Spinal cord (tissue), 10 donors: ENCODE measurements around the gene MRC2. TPM values are rescaled to one million over a fixed set of nuclear protein-coding genes. Genes with fewer than 3 reads are reported as not detected.
"Not testable (repeated sequence)": the region's sequence is repeated elsewhere in the genome, so short reads cannot be mapped to it uniquely, and the experiment has no call there.

Source experiments
- DNase-seq, 6 donors: peaks; one replicate each; pipeline versions ENCODE4 v3.0.0 to v3.0.0-alpha.2; 2013 to 2015; ENCODE audit warnings: low spot score in 6 of 6, low read depth in 4 of 6
- H3K27ac ChIP-seq: one replicate; pipeline ENCODE4 v1.5.1; 2013; ENCODE audit warnings: low read depth, low read length, control low read depth
- H3K27me3 ChIP-seq: one replicate; pipeline ENCODE4 v1.6.1; 2013; ENCODE audit warnings: low read length; ENCODE audit not compliant: control insufficient read depth, insufficient read depth
- H3K36me3 ChIP-seq: one replicate; pipeline ENCODE4 v1.6.1; 2013; ENCODE audit warnings: low read length; ENCODE audit not compliant: control insufficient read depth, insufficient read depth
- H3K4me1 ChIP-seq: one replicate; pipeline ENCODE4 v1.6.1; 2013; ENCODE audit warnings: low read length; ENCODE audit not compliant: control insufficient read depth, insufficient read depth
- H3K4me3 ChIP-seq: one replicate; pipeline ENCODE4 v1.5.1; 2013; ENCODE audit warnings: low read depth, low read length, control low read depth
- H3K9me3 ChIP-seq: one replicate; pipeline ENCODE4 v1.6.1; 2013; ENCODE audit warnings: low read length; ENCODE audit not compliant: control insufficient read depth, insufficient read depth
- WGBS: methylation state at CpG from one replicate; pipeline ENCODE4 v1.1.5; 2013; ENCODE audit warnings: missing lambda C conversion rate; ENCODE audit not compliant: insufficient coverage; 5-methylcytosine and 5-hydroxymethylcytosine counted together
- polyA plus RNA-seq, 2 donors: library from polyadenylated mRNA; unstranded; fragments of 120-200 nt; gene quantifications; one replicate each; pipeline ENCODE4 v1.2.1, GENCODE V29; 2013; ENCODE audit not compliant: insufficient read length in 2 of 2
- total RNA-seq, 2 donors: library from RNA; depleted of rRNA in 1 of 2; stranded (reverse); fragments of 120-200 nt in 1 of 2; fragments of >200 nt in 1 of 2; gene quantifications; one replicate each; pipeline versions ENCODE4 v1.2.3 to v1.2.4, GENCODE V29; 2013 to 2014
- donor health status: healthy.

The MRC2 gene
- total and polyA plus RNA-seq, 4 donors: 64.4 to 160 (median 79.7) TPM

DNA sequence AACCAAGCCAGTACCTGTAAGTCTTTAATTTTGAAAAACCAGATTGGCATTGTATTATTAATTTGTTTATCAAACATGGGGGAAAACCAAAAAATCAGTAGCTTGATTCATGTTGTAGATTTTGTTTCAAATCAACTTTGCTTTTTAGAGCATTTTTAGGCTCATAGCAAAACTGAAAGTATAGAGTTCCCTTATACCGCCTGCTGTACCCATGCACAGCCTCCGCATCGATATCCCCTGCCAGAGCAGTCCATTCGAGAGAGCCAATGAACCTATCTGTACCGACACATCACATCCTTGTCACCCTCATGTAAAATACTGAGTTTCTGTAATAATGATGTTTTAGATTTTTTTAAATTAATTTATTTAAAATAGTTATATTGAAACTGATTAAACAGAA lies 16.2 kb upstream of the MRC2 start:
- 92% methylated on average over 2 of the region's 5 CpGs for WGBS
- Histone ChIP-seq H3K9me3 (no peaks in the 10 kb centered on the region), H3K36me3 (peaks cover 25% of the 10 kb centered on the region), H3K4me1 (no peaks in the 10 kb centered on the region), H3K27ac (no peak overlapping the region), H3K4me3 (no peak overlapping the region), H3K27me3 (no peaks in the 10 kb centered on the region)
- no peak for DNase-seq

DNA sequence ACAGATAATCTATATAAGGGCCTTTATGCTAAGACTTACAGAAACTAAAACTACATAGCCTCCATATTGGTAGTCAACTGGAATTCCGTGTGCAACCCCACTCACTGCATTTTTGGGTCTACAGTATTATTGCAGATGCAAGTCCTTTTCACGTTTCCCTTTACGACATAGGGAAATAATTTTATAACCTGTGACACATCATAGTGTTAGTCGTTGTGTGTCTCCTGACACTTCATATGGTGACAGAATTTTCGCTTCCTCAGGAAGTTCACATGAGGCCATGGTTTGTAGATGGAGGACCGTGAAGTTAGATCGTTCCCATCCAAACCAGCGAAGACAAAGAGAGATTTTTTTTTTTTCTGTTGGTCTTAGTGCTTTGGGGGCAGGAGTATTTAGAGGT lies 15.7 kb upstream of the MRC2 start:
- Histone ChIP-seq H3K4me1 (no peaks in the 10 kb centered on the region), H3K4me3 (no peak overlapping the region), H3K36me3 (peaks cover 25% of the 10 kb centered on the region), H3K27ac (no peak overlapping the region), H3K27me3 (no peaks in the 10 kb centered on the region), H3K9me3 (no peaks in the 10 kb centered on the region)
- no peak for DNase-seq
- 95% methylated on average over 3 of the region's 8 CpGs for WGBS

DNA sequence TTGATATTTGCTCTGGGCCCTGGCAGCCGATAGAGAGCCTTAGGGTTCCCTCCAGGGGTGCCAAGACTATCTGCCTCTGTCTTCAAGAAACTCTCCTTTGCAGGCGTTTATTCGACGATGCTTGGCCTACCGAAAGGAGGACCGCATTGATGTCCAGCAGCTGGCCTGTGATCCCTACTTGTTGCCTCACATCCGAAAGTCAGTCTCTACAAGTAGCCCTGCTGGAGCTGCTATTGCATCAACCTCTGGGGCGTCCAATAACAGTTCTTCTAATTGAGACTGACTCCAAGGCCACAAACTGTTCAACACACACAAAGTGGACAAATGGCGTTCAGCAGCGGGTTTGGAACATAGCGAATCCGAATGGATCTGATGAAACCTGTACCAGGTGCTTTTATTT lies 15.2 kb upstream of the MRC2 start:
- not testable (repeated sequence) for H3K4me1 ChIP-seq, H3K4me3 ChIP-seq, DNase-seq, H3K27ac ChIP-seq, H3K27me3 ChIP-seq, H3K9me3 ChIP-seq
- H3K36me3 ChIP-seq: peaks cover 23% of the 10 kb centered on the region
- WGBS: 100% methylated on average over 1 of the region's 12 CpGs

DNA sequence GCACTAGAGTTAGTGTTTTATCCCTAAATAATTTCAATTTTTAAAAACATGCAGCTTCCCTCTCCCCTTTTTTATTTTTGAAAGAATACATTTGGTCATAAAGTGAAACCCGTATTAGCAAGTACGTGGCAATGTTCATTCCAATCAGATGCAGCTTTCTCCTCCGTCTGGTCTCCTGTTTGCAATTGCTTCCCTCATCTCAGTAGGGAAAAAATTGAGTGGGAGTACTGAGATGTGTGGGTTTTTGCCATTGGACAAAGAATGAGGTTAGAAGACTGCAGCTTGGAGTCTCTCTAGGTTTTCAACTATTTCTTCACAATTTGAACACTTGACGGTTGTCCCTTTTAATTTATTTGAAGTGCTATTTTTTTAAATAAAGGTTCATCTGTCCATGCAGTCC lies 14.4 kb upstream of the MRC2 start:
- no CpG with 5 or more reads among the region's 4 CpGs for WGBS
- not testable (repeated sequence) for DNase-seq, H3K9me3 ChIP-seq, H3K4me3 ChIP-seq, H3K27ac ChIP-seq, H3K27me3 ChIP-seq
- H3K4me1 ChIP-seq: peaks cover 10% of the 10 kb centered on the region
- peaks cover 22% of the 10 kb centered on the region for H3K36me3 ChIP-seq

DNA sequence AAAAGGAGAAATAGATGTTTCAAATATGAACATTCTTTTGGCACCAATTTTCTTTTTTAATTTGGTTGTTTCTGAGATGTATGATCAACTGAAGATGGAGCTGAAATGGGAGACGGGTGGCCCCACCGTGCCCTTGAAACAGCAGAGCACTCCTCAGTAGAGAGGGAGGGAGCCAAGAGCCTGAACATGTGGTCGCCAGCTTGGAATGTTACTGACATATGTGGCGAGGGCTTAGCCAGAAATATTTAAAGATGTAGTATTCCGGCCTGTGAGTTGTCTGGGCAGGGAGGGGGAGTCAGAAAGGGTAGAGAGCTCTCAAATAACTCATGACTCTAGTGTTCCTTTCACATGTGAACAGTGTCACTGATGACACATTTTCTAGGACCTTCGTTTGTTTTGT lies 13.3 kb upstream of the MRC2 start:
- peak in 1 of 6 donors; percentile 80 for DNase-seq
- no peak overlapping the region for H3K27ac ChIP-seq
- 71% methylated on average over 5 of the region's 6 CpGs for WGBS

DNA sequence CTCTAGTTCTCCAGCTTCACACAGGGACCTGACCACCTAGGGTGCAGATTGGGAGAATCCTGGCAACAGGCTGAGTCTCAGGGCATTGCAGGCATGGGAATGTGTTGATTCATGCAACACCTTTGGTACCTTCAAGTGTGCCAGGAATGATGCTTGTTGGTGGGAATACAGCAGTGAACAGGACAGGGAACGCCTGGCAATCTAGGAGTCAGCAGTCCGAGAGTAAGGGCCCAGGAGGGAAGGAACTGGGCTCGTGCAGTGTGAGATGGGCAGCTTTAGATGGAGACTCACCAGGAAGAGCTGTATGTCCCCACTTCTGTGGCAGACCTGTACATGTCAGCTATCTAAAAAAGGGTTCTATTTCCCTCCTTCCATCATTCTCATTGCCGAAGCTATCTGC lies 12.0 kb upstream of the MRC2 start:
- H3K4me3 ChIP-seq: no peak overlapping the region
- DNase-seq: no peak
- no peaks in the 10 kb centered on the region for H3K9me3 ChIP-seq
- no peak overlapping the region for H3K27ac ChIP-seq
- peaks cover 30% of the 10 kb centered on the region for H3K36me3 ChIP-seq
- WGBS: 82% methylated on average over 3 of the region's 4 CpGs
- peaks cover 17% of the 10 kb centered on the region for H3K4me1 ChIP-seq
- no peaks in the 10 kb centered on the region for H3K27me3 ChIP-seq

More for the DNA sequence above, 13.3 kb upstream of the MRC2 start:
- H3K27me3 ChIP-seq: no peaks in the 10 kb centered on the region
- peaks cover 23% of the 10 kb centered on the region for H3K36me3 ChIP-seq
- no peak overlapping the region for H3K4me3 ChIP-seq
- H3K4me1 ChIP-seq: peaks cover 10% of the 10 kb centered on the region
- no peaks in the 10 kb centered on the region for H3K9me3 ChIP-seq

DNA sequence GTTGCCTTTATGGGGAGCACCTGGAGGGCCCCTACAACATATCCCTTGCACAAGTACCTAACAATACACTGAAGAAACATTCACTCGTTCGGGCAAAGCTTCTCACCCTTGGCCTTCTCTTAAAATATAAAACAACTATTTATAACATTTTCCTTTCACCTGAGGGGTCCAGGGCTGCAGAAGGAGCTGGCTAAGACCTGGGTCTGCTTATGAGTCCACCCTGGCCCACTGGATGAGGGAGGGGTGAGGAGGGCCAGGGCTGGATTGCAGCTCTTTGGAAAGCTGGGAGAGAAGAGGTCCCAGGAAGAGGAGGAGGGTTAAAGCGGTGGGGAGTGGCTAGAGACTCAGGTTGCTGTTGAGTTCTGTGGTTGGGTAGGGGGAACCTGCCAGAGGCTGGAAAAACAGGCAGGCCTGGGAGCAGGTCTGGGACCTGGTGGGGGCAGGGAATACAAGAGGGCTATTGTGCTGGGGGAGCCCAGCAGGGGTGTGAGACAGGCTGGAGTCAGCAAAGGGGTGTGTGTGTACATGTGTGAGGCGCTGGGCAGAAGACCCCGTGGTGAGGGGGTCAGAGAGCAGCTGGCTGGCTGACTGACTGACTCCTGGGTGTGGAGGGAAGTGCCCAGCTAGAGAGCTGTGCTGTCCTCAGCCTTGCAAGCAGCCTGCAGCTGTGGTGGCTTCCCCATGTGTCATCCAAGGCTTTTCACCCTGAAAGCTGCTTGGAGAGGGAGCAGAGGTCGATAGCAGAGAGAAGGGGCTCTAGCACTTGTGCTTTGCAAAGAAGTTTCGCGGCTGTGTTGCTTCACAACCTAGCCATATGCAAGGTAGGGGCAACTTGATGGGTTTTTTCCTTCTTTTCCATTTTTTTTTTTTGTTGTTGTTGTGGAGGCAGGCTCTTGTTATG lies 10.2 kb upstream of the MRC2 start:
- peak overlapping the region; percentile 22 for H3K27ac ChIP-seq
- 9% methylated on average over 4 of the region's 8 CpGs for WGBS
- H3K4me1 ChIP-seq: peaks cover 17% of the 10 kb centered on the region

DNA sequence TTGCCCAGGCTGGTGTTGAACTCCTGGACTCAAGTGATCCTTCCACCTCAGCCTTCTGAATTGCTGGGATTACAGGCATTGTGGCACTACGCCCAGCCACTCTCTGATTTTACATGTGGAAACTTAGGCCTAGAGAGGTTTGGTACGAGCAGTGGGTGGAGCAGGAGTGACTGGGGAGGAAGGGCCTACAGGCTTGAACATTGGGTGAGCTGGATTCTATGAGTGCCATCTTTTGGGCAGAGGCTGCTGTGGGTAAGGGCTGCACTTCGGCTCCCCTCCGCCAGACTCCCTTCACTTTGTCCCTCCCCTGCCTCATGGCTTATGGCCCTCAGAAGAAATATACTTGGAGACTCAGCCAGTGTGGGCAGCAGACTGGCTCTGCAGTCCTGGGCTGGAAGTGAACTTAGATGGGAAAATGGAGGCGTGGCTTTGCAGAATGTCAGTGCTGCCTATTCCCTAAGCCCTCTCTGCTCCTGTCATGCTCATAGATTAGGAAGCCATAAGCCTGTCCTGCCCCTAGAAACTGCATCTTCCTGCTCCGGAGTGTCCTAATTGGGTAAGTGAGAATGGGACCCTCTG lies 9.5 kb upstream of the MRC2 start:
- H3K4me3 ChIP-seq: no peak overlapping the region
- 76% methylated on average over 5 of the region's 6 CpGs for WGBS

More for the DNA sequence above, 10.2 kb upstream of the MRC2 start:
- Histone ChIP-seq H3K36me3 (peaks cover 26% of the 10 kb centered on the region), H3K27me3 (no peaks in the 10 kb centered on the region), H3K4me3 (no peak overlapping the region), H3K9me3 (no peaks in the 10 kb centered on the region)
- DNase-seq: peak in 1 of 6 donors; percentile 46

DNA sequence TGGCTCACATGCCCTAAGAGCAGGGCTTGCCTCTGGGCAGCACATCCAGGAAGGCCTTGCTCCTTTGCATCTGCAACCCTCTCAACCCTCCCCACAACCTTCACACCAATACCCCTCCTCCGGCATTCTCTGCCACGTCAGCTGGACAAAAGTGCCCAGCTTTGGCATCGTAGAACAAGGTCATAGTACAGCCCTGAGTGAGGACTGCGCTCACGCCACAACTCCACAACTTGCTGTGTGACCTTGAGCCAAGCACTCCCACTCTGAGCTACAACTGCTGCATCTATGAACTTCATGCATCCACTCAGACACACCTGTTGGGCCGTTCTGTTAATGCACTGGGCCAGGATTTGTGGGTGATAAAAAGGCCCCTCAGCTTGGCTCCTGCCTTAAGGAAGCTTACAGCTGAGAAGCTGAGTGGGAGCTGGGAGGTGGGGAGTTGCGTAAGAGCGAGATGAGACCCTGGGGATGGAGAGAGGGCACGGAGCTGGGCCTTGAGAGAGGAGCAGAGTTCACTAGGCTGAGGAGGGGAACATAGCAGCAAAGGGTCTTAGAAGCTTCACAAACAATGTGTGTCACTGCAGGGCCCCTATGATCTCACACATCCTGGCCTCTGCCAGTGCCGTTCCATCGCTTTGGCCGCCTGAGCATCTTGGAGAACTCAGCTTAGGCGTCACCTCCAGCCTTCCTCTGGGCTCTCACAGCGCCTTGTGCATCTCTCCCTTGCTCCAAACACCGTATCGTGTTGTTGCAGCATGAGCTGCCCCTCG lies 8.6 kb upstream of the MRC2 start:
- H3K4me3 ChIP-seq: no peak overlapping the region
- H3K27me3 ChIP-seq: no peaks in the 10 kb centered on the region
- H3K27ac ChIP-seq: peak overlapping the region; percentile 16
- peaks cover 17% of the 10 kb centered on the region for H3K4me1 ChIP-seq
- H3K9me3 ChIP-seq: no peaks in the 10 kb centered on the region
- H3K36me3 ChIP-seq: peaks cover 27% of the 10 kb centered on the region
- DNase-seq: no peak
- WGBS: 85% methylated on average over 15 of the region's 17 CpGs

More for the DNA sequence above, 9.5 kb upstream of the MRC2 start:
- Histone ChIP-seq H3K27me3 (no peaks in the 10 kb centered on the region), H3K36me3 (peaks cover 26% of the 10 kb centered on the region), H3K9me3 (no peaks in the 10 kb centered on the region), H3K4me1 (peaks cover 17% of the 10 kb centered on the region), H3K27ac (peak overlapping the region; percentile 22)
- DNase-seq: no peak
